GM12878 (cell line): Measurements from ENCODE around the gene SENP6. TPM values are rescaled to one million over a fixed set of nuclear protein-coding genes. Genes with fewer than 3 reads are reported as not detected.

Experiments
- CHD2 ChIP-seq: IDR thresholded peaks from 2 replicates; pipeline ENCODE4 v1.6.1; 2011; ENCODE audit warnings: low read depth, low read length, improper control_type of control experiment, borderline replicate concordance
- CHD4 ChIP-seq: fragments of 200-600 bp; sonication (generic); IDR thresholded peaks from 2 replicates; pipeline ENCODE4 v1.6.1; 2016; ENCODE audit warnings: mild to moderate bottlenecking
- EED ChIP-seq: sonication (generic); IDR thresholded peaks from 2 replicates; pipeline ENCODE4 v1.6.1; 2016; ENCODE audit warnings: antibody characterized with exemption, low read depth
- HCFC1 ChIP-seq: fragments of 150-350 bp; IDR thresholded peaks from 2 replicates; pipeline ENCODE4 v1.6.1; 2014; ENCODE audit warnings: low read length
- MEF2A ChIP-seq: IDR thresholded peaks from 2 replicates; pipeline ENCODE4 v1.6.1; 2011; ENCODE audit warnings: low read depth, mild to moderate bottlenecking, low read length, moderate library complexity; ENCODE audit not compliant: insufficient read depth
- MYC ChIP-seq: IDR thresholded peaks from 2 replicates; pipeline ENCODE4 v1.6.1; 2011; ENCODE audit warnings: mild to moderate bottlenecking, low read length, moderate library complexity, inconsistent platforms; ENCODE audit not compliant: insufficient read depth, insufficient replicate concordance, insufficient read length, severe bottlenecking
- NFYA ChIP-seq: IDR thresholded peaks from 2 replicates; pipeline ENCODE4 v1.6.1; 2011; ENCODE audit warnings: low read depth, mild to moderate bottlenecking, low read length, improper control_type of control experiment, borderline replicate concordance
- NR2C2 ChIP-seq: IDR thresholded peaks from 2 replicates; pipeline ENCODE4 v1.6.1; 2011; ENCODE audit warnings: borderline replicate concordance, low read depth; ENCODE audit not compliant: control insufficient read depth, insufficient read length
- PML ChIP-seq: IDR thresholded peaks from 2 replicates; pipeline ENCODE4 v1.6.1; 2012; ENCODE audit warnings: low read length, inconsistent platforms
- RFX5 ChIP-seq: IDR thresholded peaks from 2 replicates; pipeline ENCODE4 v1.6.1; 2011; ENCODE audit warnings: low read depth, low read length, improper control_type of control experiment
- SIX5 ChIP-seq: IDR thresholded peaks from 2 replicates; pipeline ENCODE4 v1.6.1; 2011; ENCODE audit warnings: mild to moderate bottlenecking, low read depth, low read length, moderate library complexity; ENCODE audit not compliant: severe bottlenecking
- TBL1XR1 ChIP-seq: IDR thresholded peaks from 2 replicates; pipeline ENCODE4 v1.6.1; 2012; ENCODE audit warnings: low read depth, low read length, improper control_type of control experiment
- YBX1 ChIP-seq: fragments of 450-650 bp; IDR thresholded peaks from 2 replicates; pipeline ENCODE4 v1.6.1; 2016; ENCODE audit warnings: antibody characterized with exemption
- polyA plus RNA-seq, 11 experiments: library from polyadenylated mRNA; depleted of rRNA in 4 of 11; unstranded in 6 of 11; stranded (reverse) in 5 of 11; fragments of >200 nt; fragmentation: Nextera tagmentation in 4 of 11; fragmentation: Illumina TruSeq in 1 of 11; extraction: Ambion mirVana in 4 of 11; extraction: Trizol in 1 of 11; gene quantifications; 1 replicate in 1 of 11; 2 replicates in 10 of 11; pipeline versions ENCODE4 v1.2.1 to v1.2.3, GENCODE V29; 2011 to 2016; ENCODE audit warnings: inconsistent platforms in 2 of 11, missing spikeins in 2 of 11, low read depth in 1 of 11
- total RNA-seq, 4 experiments: library from RNA; depleted of rRNA in 3 of 4; stranded (reverse); fragments of >200 nt in 3 of 4; fragmentation: Illumina TruSeq in 1 of 4; extraction: Trizol in 1 of 4; gene quantifications; 2 replicates each; pipeline versions ENCODE4 v1.2.1 to v1.2.3, GENCODE V29; 2013 to 2021
- TF ChIP-seq, protein P1 (sequence below): fragments of 450-650 bp; IDR thresholded peaks from 2 replicates; pipeline ENCODE4 v1.6.1; 2016; ENCODE audit warnings: mild to moderate bottlenecking, moderate library complexity, borderline replicate concordance
- TF ChIP-seq, protein P2 (sequence below): IDR thresholded peaks from 2 replicates; pipeline ENCODE4 v1.6.1; 2012; ENCODE audit warnings: improper control_type of control experiment, low read depth, low read length; ENCODE audit not compliant: insufficient replicate concordance
- TF ChIP-seq, protein P3 (sequence below): fragments of 450-650 bp; IDR thresholded peaks from 2 replicates; pipeline ENCODE4 v1.6.1; 2014; ENCODE audit warnings: mild to moderate bottlenecking
- TF ChIP-seq, protein P4 (sequence below): IDR thresholded peaks from 2 replicates; pipeline ENCODE4 v1.6.1; 2011; ENCODE audit warnings: borderline replicate concordance, low read depth, mild to moderate bottlenecking, moderate library complexity, mixed read lengths, low read length; ENCODE audit not compliant: insufficient read depth; ENCODE audit errors: extremely low read length

Gene SENP6
- total and polyA plus RNA-seq, 10 of the 15 experiments (the other 5 are each of a cell fraction or from before 2014, with no cell fraction given): 10.7 to 70.0 (median 42.3) TPM

DNA sequence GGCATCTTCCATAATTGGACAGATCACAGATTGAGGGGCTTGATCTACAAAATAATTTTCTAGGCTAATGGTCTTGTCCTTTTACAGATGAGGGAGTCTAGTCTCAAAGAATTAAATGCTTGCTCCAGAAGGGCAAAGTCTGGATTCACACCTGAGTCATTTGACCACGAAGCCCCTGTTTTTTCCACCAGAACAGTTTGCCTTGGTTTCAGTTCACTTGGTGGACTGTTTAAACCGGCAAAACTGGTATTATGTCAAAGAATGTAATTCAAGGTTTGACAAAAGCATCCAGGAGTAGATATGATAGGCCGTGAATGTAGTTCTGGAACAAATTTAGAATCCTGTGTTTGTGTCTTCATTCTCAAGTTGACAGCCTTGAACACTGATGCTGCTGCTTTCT lies 150.7 kb downstream of the SENP6 start (continued):
- TF ChIP-seq, protein P1, sequence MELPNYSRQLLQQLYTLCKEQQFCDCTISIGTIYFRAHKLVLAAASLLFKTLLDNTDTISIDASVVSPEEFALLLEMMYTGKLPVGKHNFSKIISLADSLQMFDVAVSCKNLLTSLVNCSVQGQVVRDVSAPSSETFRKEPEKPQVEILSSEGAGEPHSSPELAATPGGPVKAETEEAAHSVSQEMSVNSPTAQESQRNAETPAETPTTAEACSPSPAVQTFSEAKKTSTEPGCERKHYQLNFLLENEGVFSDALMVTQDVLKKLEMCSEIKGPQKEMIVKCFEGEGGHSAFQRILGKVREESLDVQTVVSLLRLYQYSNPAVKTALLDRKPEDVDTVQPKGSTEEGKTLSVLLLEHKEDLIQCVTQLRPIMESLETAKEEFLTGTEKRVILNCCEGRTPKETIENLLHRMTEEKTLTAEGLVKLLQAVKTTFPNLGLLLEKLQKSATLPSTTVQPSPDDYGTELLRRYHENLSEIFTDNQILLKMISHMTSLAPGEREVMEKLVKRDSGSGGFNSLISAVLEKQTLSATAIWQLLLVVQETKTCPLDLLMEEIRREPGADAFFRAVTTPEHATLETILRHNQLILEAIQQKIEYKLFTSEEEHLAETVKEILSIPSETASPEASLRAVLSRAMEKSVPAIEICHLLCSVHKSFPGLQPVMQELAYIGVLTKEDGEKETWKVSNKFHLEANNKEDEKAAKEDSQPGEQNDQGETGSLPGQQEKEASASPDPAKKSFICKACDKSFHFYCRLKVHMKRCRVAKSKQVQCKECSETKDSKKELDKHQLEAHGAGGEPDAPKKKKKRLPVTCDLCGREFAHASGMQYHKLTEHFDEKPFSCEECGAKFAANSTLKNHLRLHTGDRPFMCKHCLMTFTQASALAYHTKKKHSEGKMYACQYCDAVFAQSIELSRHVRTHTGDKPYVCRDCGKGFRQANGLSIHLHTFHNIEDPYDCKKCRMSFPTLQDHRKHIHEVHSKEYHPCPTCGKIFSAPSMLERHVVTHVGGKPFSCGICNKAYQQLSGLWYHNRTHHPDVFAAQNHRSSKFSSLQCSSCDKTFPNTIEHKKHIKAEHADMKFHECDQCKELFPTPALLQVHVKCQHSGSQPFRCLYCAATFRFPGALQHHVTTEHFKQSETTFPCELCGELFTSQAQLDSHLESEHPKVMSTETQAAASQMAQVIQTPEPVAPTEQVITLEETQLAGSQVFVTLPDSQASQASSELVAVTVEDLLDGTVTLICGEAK: no peak
- TF ChIP-seq NFYA: no peak
- TF ChIP-seq PML: no peak
- TF ChIP-seq TBL1XR1: no peak
- no peak for TF ChIP-seq MEF2A
- TF ChIP-seq, protein P2, sequence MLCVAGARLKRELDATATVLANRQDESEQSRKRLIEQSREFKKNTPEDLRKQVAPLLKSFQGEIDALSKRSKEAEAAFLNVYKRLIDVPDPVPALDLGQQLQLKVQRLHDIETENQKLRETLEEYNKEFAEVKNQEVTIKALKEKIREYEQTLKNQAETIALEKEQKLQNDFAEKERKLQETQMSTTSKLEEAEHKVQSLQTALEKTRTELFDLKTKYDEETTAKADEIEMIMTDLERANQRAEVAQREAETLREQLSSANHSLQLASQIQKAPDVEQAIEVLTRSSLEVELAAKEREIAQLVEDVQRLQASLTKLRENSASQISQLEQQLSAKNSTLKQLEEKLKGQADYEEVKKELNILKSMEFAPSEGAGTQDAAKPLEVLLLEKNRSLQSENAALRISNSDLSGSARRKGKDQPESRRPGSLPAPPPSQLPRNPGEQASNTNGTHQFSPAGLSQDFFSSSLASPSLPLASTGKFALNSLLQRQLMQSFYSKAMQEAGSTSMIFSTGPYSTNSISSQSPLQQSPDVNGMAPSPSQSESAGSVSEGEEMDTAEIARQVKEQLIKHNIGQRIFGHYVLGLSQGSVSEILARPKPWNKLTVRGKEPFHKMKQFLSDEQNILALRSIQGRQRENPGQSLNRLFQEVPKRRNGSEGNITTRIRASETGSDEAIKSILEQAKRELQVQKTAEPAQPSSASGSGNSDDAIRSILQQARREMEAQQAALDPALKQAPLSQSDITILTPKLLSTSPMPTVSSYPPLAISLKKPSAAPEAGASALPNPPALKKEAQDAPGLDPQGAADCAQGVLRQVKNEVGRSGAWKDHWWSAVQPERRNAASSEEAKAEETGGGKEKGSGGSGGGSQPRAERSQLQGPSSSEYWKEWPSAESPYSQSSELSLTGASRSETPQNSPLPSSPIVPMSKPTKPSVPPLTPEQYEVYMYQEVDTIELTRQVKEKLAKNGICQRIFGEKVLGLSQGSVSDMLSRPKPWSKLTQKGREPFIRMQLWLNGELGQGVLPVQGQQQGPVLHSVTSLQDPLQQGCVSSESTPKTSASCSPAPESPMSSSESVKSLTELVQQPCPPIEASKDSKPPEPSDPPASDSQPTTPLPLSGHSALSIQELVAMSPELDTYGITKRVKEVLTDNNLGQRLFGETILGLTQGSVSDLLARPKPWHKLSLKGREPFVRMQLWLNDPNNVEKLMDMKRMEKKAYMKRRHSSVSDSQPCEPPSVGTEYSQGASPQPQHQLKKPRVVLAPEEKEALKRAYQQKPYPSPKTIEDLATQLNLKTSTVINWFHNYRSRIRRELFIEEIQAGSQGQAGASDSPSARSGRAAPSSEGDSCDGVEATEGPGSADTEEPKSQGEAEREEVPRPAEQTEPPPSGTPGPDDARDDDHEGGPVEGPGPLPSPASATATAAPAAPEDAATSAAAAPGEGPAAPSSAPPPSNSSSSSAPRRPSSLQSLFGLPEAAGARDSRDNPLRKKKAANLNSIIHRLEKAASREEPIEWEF: no peak
- no peak for TF ChIP-seq CHD2
- no peak for TF ChIP-seq YBX1
- no peak for TF ChIP-seq RFX5
- no peak for TF ChIP-seq EED
- no peak for TF ChIP-seq HCFC1
- TF ChIP-seq CHD4: no peak
- no peak for TF ChIP-seq NR2C2
- TF ChIP-seq SIX5: no peak
- TF ChIP-seq, protein P3, sequence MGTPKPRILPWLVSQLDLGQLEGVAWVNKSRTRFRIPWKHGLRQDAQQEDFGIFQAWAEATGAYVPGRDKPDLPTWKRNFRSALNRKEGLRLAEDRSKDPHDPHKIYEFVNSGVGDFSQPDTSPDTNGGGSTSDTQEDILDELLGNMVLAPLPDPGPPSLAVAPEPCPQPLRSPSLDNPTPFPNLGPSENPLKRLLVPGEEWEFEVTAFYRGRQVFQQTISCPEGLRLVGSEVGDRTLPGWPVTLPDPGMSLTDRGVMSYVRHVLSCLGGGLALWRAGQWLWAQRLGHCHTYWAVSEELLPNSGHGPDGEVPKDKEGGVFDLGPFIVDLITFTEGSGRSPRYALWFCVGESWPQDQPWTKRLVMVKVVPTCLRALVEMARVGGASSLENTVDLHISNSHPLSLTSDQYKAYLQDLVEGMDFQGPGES: no peak
- no peak for TF ChIP-seq MYC
- TF ChIP-seq, protein P4, sequence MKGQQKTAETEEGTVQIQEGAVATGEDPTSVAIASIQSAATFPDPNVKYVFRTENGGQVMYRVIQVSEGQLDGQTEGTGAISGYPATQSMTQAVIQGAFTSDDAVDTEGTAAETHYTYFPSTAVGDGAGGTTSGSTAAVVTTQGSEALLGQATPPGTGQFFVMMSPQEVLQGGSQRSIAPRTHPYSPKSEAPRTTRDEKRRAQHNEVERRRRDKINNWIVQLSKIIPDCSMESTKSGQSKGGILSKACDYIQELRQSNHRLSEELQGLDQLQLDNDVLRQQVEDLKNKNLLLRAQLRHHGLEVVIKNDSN: no peak
